ENCODE results near the gene CIRBP.

DNA sequence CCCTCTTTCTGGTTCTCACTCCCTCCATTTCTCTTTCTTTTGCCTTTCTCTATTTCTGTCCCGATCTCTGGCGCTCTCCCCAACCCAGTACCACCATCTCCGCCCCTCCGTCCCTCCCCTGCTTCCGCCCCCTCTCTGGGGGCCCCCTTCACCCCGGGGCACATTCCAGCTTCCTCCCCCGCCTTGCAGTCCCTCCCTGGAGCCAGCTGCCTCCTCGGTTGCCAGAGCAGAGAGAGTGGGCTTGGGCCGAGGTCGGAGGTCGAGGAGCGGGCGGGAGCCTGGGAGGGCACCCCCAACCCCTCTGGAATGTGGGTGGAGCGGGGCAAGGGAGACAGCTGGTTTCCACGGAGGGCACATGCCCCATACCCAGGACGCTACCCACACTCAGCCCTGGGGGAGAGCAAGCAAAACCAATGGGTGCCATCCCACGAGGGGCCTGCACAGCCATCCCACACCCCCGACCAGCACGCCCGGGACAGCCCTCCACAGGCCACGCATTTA lies 6.5 kb upstream of the CIRBP start:
- no peak for TF ChIP-seq L3MBTL2 (conservative IDR thresholded peaks at IDR 0.05)
- TF ChIP-seq ZNF384 (IDR thresholded peaks at IDR 0.05), result no peak
- TF ChIP-seq SP1 (IDR thresholded peaks at IDR 0.05), result no peak
- no peak for TF ChIP-seq FOXK2 (IDR thresholded peaks at IDR 0.05)
- no peak for TF ChIP-seq BHLHE40 (IDR thresholded peaks at IDR 0.05; ENCODE audit: borderline replicate concordance)
- TF ChIP-seq FOXM1 (IDR thresholded peaks at IDR 0.05; ENCODE audit: borderline replicate concordance), result no peak
- TF ChIP-seq HDGF (IDR thresholded peaks at IDR 0.05; ENCODE audit: borderline replicate concordance), result no peak
- TF ChIP-seq, protein P1, sequence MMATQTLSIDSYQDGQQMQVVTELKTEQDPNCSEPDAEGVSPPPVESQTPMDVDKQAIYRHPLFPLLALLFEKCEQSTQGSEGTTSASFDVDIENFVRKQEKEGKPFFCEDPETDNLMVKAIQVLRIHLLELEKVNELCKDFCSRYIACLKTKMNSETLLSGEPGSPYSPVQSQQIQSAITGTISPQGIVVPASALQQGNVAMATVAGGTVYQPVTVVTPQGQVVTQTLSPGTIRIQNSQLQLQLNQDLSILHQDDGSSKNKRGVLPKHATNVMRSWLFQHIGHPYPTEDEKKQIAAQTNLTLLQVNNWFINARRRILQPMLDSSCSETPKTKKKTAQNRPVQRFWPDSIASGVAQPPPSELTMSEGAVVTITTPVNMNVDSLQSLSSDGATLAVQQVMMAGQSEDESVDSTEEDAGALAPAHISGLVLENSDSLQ (IDR thresholded peaks at IDR 0.05), result no peak
- TF ChIP-seq CTBP1 (IDR thresholded peaks at IDR 0.05; ENCODE audit: borderline replicate concordance), result no peak
- TF ChIP-seq FOXA1 (IDR thresholded peaks at IDR 0.05), result no peak

Measured in HEK293T (cell line).